Kidney capillary endothelial cell (primary cell): Measurements from ENCODE around the gene GSTM3.
"Not testable (repeated sequence)": the region's sequence is repeated elsewhere in the genome, so short reads cannot be mapped to it uniquely, and the experiment has no call there.

Experiments used
- DNase-seq: peaks from one replicate; pipeline ENCODE4 v3.0.0-alpha.2; 2018; ENCODE audit warnings: low spot score

The GSTM3 gene

GRCh38 chr1:109726007-109726406 is 14.8 kb downstream of the GSTM3 start:
- no peak for DNase-seq

GRCh38 chr1:109725510-109725909 is 15.3 kb downstream of the GSTM3 start:
- no peak for DNase-seq

GRCh38 chr1:109724933-109725332 is 15.9 kb downstream of the GSTM3 start:
- no peak for DNase-seq

GRCh38 chr1:109722908-109723691 is 17.7 kb downstream of the GSTM3 start:
- DNase-seq: no peak

- DNase-seq: no peak
Observed at GRCh38 chr1:109721971-109722370, 18.9 kb downstream of the GSTM3 start.

GRCh38 chr1:109721042-109721441 is 19.8 kb downstream of the GSTM3 start:
- DNase-seq: no peak

- peak; percentile 14 for DNase-seq
Observed at GRCh38 chr1:109719337-109719837, 21.5 kb downstream of the GSTM3 start.

GRCh38 chr1:109718495-109718894 is 22.3 kb downstream of the GSTM3 start:
- no peak for DNase-seq

- DNase-seq: no peak
Observed at GRCh38 chr1:109717729-109718128, 23.1 kb downstream of the GSTM3 start.

- DNase-seq: no peak
Observed at GRCh38 chr1:109716570-109717090, 24.2 kb downstream of the GSTM3 start.

- no peak for DNase-seq
Observed at GRCh38 chr1:109716121-109716520, 24.7 kb downstream of the GSTM3 start.

- DNase-seq: no peak
Observed at GRCh38 chr1:109714661-109715372, 26.0 kb downstream of the GSTM3 start.

GRCh38 chr1:109713636-109714035 is 27.2 kb downstream of the GSTM3 start:
- DNase-seq: no peak

GRCh38 chr1:109712321-109712864 is 28.4 kb downstream of the GSTM3 start:
- DNase-seq: no peak

- DNase-seq: not testable (repeated sequence)
Observed at GRCh38 chr1:109711593-109712320, 29.1 kb downstream of the GSTM3 start, which contains the start of gene GSTM5. TSS of gene GSTM5 (plus strand) at chr1:109712251. CDS start at chr1:109712313, 62 bp downstream.

- DNase-seq: not testable (repeated sequence)
Observed at GRCh38 chr1:109709822-109710221, 31.0 kb downstream of the GSTM3 start.

- DNase-seq: not testable (repeated sequence)
Observed at GRCh38 chr1:109708949-109709348, 31.9 kb downstream of the GSTM3 start.

- DNase-seq: no peak
Observed at GRCh38 chr1:109705411-109705810, 35.4 kb downstream of the GSTM3 start.

GRCh38 chr1:109704173-109704572 is 36.7 kb downstream of the GSTM3 start:
- no peak for DNase-seq

- DNase-seq: not testable (repeated sequence)
Observed at GRCh38 chr1:109702940-109703339, 37.9 kb downstream of the GSTM3 start.

- not testable (repeated sequence) for DNase-seq
Observed at GRCh38 chr1:109697861-109698260, 43.0 kb downstream of the GSTM3 start.

GRCh38 chr1:109697066-109697465 is 43.8 kb downstream of the GSTM3 start:
- DNase-seq: no peak
